Dendritic cell treated with granulocyte-macrophage colony-stimulating factor and Interleukin-4, amounts not matched to agents 40 ng/mL and 50 ng/mL, for 4 days (primary cell): ENCODE data around the gene ERI3.

ENCODE experiments used
- H3K27ac Mint-ChIP-seq: one replicate; pipeline ENCODE4 v1.8.0; 2022; ENCODE audit warnings: mild to moderate bottlenecking, mixed read lengths
- H3K27me3 Mint-ChIP-seq: one replicate; pipeline ENCODE4 v1.8.0; 2022; ENCODE audit warnings: mild to moderate bottlenecking, mixed read lengths
- H3K36me3 Mint-ChIP-seq: one replicate; pipeline ENCODE4 v1.8.0; 2022; ENCODE audit warnings: low read depth, mixed read lengths
- H3K4me1 Mint-ChIP-seq: one replicate; pipeline ENCODE4 v1.8.0; 2022; ENCODE audit warnings: low read depth, mixed read lengths
- H3K4me3 Mint-ChIP-seq: one replicate; pipeline ENCODE4 v1.8.0; 2022; ENCODE audit warnings: mild to moderate bottlenecking, moderate library complexity, mixed read lengths
- H3K9me3 Mint-ChIP-seq: one replicate; pipeline ENCODE4 v1.8.0; 2022; ENCODE audit warnings: mixed read lengths
- intact Hi-C: fragments of 100-400 bp; cut with micrococcal nuclease; formaldehyde crosslinking; loops from one replicate; pipeline ENCODE4 v1.15.0; 2022

ERI3 gene

DNA sequence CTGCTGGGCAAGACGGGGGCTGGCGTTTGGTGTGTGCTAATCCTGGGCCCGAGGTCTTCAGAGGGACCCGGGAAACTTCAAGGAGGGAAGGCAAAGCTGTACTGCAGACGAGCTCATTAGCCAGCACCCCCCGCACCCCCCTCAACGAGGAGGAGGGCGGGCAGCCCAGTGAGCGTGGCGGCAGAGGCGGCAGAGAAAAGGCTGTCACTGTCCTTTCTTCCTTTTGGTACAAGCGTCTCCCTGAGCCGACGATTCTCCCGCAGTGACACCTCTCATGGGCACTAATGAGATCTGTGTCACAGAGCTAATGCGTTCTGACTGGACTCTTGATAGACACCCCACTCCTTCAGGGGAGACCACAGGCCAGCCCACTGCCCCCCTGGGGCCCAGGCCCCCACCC, 112.3 kb downstream of the ERI3 start:
- Mint-ChIP-seq H3K4me3 (no peak overlapping the region), H3K27ac (no peak overlapping the region), H3K9me3 (no peaks in the 10 kb centered on the region), H3K36me3 (peaks cover 56% of the 10 kb centered on the region), H3K27me3 (no peaks in the 10 kb centered on the region), H3K4me1 (peaks cover 33% of the 10 kb centered on the region)
- intact Hi-C loops = no loop called here

DNA sequence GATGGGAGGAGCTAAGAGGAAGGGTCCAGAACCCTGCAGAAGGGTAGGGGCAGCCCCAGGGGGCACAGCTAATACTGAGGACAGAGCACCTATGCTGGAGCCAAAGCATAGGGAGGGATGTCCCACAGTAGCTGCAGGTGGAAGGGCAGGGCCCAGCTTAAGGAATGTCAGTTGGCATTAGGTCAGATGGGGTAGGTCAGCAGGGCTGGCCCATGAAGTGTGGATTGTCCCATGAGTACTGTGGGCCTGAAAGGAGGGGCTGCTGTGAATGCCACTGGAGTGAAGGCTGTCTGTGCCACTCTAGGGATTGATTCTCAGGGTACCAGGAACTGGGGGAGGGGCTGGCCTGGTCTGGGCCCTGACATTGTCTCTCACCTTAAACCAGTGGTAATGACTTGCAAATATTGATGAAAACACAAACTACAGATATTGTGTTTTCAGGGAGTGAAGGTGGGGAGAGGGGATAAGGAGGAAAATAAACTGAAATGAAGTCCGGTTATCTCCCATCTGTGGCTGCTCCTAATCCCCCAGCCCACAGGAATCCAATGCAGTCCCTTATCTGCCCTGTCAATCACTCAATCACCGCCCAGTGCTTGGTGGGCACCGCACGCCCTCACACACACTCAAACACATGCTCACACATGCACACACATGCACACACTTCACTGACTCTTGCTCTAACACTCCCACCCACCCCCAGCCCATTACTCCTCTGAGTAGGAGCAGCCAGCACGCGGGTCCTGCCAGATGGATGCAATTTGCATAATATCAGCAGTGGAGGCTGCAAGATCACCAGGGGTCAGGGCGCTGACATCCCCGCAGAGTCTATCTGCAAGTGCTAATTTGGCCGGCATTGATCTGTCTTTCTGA, 114.0 kb downstream of the ERI3 start:
- no peak overlapping the region for H3K4me3 Mint-ChIP-seq
- H3K4me1 Mint-ChIP-seq = peaks cover 30% of the 10 kb centered on the region
- H3K27me3 Mint-ChIP-seq = no peaks in the 10 kb centered on the region
- no peaks in the 10 kb centered on the region for H3K9me3 Mint-ChIP-seq
- H3K27ac Mint-ChIP-seq = no peak overlapping the region
- H3K36me3 Mint-ChIP-seq = peaks cover 56% of the 10 kb centered on the region
- intact Hi-C loops = no loop called here

GRCh38 chr1:44239961-44240371, 115.1 kb downstream of the ERI3 start:
- peaks cover 26% of the 10 kb centered on the region for H3K4me1 Mint-ChIP-seq
- H3K27ac Mint-ChIP-seq = no peak overlapping the region
- intact Hi-C loops = no loop called here
- no peak overlapping the region for H3K4me3 Mint-ChIP-seq
- no peaks in the 10 kb centered on the region for H3K27me3 Mint-ChIP-seq
- no peaks in the 10 kb centered on the region for H3K9me3 Mint-ChIP-seq
- peaks cover 50% of the 10 kb centered on the region for H3K36me3 Mint-ChIP-seq

GRCh38 chr1:44239331-44239960, 115.6 kb downstream of the ERI3 start:
- peaks cover 26% of the 10 kb centered on the region for H3K4me1 Mint-ChIP-seq
- H3K9me3 Mint-ChIP-seq = no peaks in the 10 kb centered on the region
- intact Hi-C loops = no loop called here
- H3K27ac Mint-ChIP-seq = no peak overlapping the region
- H3K4me3 Mint-ChIP-seq = no peak overlapping the region
- no peaks in the 10 kb centered on the region for H3K27me3 Mint-ChIP-seq
- H3K36me3 Mint-ChIP-seq = peaks cover 45% of the 10 kb centered on the region

DNA sequence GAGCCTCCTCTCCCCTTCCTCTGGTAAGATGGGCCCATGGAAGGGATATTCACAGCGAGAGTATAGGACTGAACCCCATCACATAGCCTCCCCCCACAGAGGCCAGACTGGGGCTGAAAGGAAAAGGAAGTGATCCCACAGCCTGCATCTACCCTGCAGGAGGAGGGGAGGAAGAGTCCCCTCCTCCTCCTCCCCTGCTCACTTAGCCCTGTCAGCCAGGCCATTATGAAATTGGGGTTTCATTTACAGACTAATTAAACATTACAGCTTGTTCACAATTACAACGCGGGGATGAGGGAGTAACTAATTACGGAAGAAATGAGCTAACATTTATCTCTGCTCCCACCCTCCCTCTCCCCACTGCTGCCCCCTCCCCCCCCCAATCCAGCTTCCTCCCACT, 116.4 kb downstream of the ERI3 start:
- Mint-ChIP-seq H3K27me3 (no peaks in the 10 kb centered on the region), H3K36me3 (peaks cover 39% of the 10 kb centered on the region), H3K4me1 (peaks cover 26% of the 10 kb centered on the region), H3K9me3 (no peaks in the 10 kb centered on the region), H3K27ac (no peak overlapping the region), H3K4me3 (no peak overlapping the region)
- intact Hi-C loops = no loop called here

DNA sequence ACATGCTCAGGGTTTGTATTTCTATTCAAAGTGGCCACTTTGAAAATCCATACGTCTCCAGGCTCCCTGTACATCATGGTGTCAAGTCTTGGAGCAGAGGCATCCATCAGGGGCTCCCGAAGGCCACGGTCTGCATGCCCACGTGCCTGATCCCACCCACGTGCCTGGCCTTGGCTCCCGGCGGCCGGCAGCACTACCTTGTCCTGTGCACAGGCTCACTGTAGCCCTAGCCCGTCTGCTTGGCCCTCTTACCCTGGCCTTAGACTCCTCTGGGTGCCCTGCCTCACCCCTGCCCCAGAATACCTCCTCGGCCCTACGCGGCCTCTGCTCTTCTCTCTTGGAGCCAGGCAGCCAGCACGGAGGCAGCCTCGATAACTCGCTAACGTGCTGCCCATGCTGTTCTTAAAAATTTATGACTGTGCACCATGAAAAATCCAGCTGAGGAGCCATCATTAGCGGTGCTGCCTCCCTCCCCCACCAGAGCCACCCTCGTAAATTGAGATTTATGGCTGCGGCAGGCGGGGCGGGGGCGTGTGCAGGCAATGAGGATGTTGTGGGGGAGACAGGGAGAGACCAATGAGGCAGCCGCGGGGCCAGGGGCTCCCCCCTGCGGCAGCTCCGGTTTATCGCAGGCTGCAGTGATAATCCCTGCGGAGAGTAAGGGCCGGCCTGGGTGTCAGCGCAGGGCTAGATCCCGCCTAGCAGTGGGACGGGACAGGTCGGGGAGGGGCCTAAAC, 117.2 kb downstream of the ERI3 start:
- Mint-ChIP-seq H3K27ac (no peak overlapping the region), H3K27me3 (no peaks in the 10 kb centered on the region), H3K4me3 (peak overlapping the region; percentile 28), H3K36me3 (peaks cover 32% of the 10 kb centered on the region), H3K9me3 (no peaks in the 10 kb centered on the region), H3K4me1 (peaks cover 26% of the 10 kb centered on the region)
- intact Hi-C loops = no loop called here

GRCh38 chr1:44236490-44237272, 118.4 kb downstream of the ERI3 start:
- no peaks in the 10 kb centered on the region for H3K27me3 Mint-ChIP-seq
- H3K9me3 Mint-ChIP-seq = no peaks in the 10 kb centered on the region
- H3K4me3 Mint-ChIP-seq = no peak overlapping the region
- intact Hi-C loops = no loop called here
- peaks cover 26% of the 10 kb centered on the region for H3K4me1 Mint-ChIP-seq
- H3K36me3 Mint-ChIP-seq = peaks cover 29% of the 10 kb centered on the region
- no peak overlapping the region for H3K27ac Mint-ChIP-seq

DNA sequence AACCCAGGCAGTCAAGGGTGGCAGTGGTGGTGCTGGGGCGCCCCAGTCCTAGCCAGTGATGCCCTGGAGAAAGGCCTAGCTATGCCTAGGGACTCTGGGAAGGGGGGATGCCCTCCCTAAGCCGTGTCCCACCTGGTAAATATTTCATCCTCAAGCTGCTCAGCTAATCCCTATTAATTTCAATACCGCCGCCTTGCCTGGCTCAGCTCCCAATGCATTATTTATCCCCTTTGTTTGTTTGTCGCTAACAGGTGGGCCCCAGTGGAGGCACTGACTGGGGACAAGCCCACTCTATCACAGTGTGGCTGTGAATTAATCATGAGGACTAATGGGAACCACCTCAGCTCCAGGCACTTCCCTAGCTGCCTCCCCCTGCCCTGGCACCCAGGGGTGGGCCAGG, 119.2 kb downstream of the ERI3 start:
- Mint-ChIP-seq H3K4me3 (no peak overlapping the region), H3K27me3 (no peaks in the 10 kb centered on the region), H3K36me3 (peaks cover 29% of the 10 kb centered on the region), H3K27ac (no peak overlapping the region), H3K4me1 (peaks cover 26% of the 10 kb centered on the region), H3K9me3 (no peaks in the 10 kb centered on the region)
- intact Hi-C loops = no loop called here

GRCh38 chr1:44233593-44233992, 121.5 kb downstream of the ERI3 start:
- H3K27ac Mint-ChIP-seq = no peak overlapping the region
- H3K4me3 Mint-ChIP-seq = no peak overlapping the region
- no peaks in the 10 kb centered on the region for H3K9me3 Mint-ChIP-seq
- intact Hi-C loops = no loop called here
- peaks cover 27% of the 10 kb centered on the region for H3K36me3 Mint-ChIP-seq
- peaks cover 16% of the 10 kb centered on the region for H3K4me1 Mint-ChIP-seq
- no peaks in the 10 kb centered on the region for H3K27me3 Mint-ChIP-seq

GRCh38 chr1:44230796-44231195, 124.3 kb downstream of the ERI3 start:
- no peak overlapping the region for H3K27ac Mint-ChIP-seq
- peaks cover 26% of the 10 kb centered on the region for H3K4me1 Mint-ChIP-seq
- H3K27me3 Mint-ChIP-seq = no peaks in the 10 kb centered on the region
- no peaks in the 10 kb centered on the region for H3K9me3 Mint-ChIP-seq
- H3K36me3 Mint-ChIP-seq = peaks cover 17% of the 10 kb centered on the region
- no peak overlapping the region for H3K4me3 Mint-ChIP-seq
- intact Hi-C loops = no loop called here

DNA sequence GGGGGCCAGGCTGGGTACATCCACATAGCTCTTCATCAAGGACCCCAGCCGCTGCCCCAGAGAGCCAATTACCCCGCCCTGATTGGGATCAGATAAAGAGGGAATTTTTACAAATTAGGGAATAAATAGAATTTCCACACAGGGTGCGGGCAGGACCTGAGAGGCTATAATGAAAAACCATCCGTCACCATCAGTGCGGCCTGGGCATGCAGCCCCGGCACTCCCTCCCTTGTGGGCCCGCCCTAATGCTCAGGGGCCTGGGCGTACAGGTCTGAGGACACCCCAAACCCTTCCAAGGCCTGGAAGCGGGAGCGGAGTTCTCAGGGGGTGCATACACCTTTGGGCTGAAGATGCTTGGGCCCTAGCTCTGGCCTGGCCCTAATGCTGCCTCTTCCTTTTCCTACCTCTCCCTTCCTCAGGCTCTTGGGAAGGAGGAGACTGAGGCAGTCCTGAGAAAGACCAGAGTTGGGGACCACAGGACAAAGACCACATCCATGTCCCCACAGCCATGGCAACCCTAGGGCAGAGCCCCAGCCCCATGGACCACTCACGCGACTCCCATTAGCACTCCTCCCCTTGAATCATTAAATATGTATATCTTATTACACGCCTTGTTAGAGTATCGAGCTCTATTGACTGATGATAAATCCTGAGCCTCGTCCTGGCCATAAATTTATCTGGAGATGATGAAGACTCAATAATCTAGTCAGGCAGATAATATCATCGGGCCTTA, 125.5 kb downstream of the ERI3 start:
- peaks cover 27% of the 10 kb centered on the region for H3K4me1 Mint-ChIP-seq
- no peaks in the 10 kb centered on the region for H3K27me3 Mint-ChIP-seq
- intact Hi-C loops = no loop called here
- no peaks in the 10 kb centered on the region for H3K9me3 Mint-ChIP-seq
- H3K27ac Mint-ChIP-seq = no peak overlapping the region
- H3K4me3 Mint-ChIP-seq = no peak overlapping the region
- peaks cover 12% of the 10 kb centered on the region for H3K36me3 Mint-ChIP-seq

DNA sequence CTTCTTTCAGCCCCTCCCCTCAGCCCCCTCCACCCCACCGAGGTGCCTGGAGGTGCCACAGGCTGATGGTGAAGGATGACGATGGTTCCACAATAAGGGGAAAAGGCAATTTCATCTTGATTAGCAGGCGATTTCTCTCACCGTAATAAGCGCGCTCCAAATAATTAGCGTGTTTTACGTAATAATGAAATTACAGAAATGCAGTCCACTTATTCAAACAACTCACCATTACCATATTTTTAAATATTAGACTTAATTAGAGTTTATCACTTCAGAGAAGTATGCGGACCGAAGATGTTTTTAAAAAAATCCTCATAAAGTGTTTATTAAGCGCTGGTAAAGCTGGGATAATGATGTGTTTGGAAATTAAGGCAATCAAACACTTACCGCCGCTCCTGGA, 126.8 kb downstream of the ERI3 start:
- H3K36me3 Mint-ChIP-seq = peaks cover 12% of the 10 kb centered on the region
- H3K4me1 Mint-ChIP-seq = peaks cover 38% of the 10 kb centered on the region
- intact Hi-C loops = no loop called here
- no peak overlapping the region for H3K4me3 Mint-ChIP-seq
- no peak overlapping the region for H3K27ac Mint-ChIP-seq
- no peaks in the 10 kb centered on the region for H3K9me3 Mint-ChIP-seq
- no peaks in the 10 kb centered on the region for H3K27me3 Mint-ChIP-seq

DNA sequence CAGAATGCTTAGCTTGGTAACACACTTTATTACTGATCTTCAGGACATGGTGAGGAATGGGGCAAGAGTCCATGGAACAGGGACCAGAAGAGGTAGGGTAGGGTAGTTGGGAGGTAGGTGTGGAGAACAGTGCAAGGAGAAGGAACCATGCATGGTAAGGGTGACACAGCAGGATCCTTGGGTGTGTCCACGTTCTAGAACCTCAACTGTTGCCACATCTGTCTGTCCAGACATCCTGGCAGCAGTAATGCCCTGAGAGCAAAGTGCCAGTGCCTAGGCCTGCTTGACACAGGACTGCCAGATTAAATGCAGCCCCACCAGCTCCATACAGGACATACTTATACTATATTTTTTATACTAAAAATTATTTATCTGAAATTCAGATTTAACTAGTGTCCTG, 127.8 kb downstream of the ERI3 start:
- peaks cover 45% of the 10 kb centered on the region for H3K4me1 Mint-ChIP-seq
- no peaks in the 10 kb centered on the region for H3K9me3 Mint-ChIP-seq
- H3K27ac Mint-ChIP-seq = peak overlapping the region; percentile 1
- H3K4me3 Mint-ChIP-seq = no peak overlapping the region
- H3K36me3 Mint-ChIP-seq = peaks cover 15% of the 10 kb centered on the region
- H3K27me3 Mint-ChIP-seq = no peaks in the 10 kb centered on the region
- intact Hi-C loops = no loop called here
